ENCODE data around the gene MAP4K3. TPM values are rescaled to one million over a fixed set of nuclear protein-coding genes. Genes with fewer than 3 reads are reported as not detected.

MAP4K3 gene
- total and polyA plus RNA-seq, 2 of the 8 experiments (the other 6 are each of a cell fraction or from before 2014, with no cell fraction given), result 11.4 to 63.0 TPM

GRCh38 chr2:39411181-39411944, 25.7 kb downstream of the MAP4K3 start:
- Histone ChIP-seq H3K4me2 (ENCODE audit: insufficient read depth in 1 of 2, low read depth in 2 of 2, low read length in 2 of 2) (no peak overlapping the region), H3K27me3 (replicated peaks in 1 of 4; ENCODE audit: control insufficient read depth in 3 of 4, extremely low read depth in 1 of 4, insufficient read depth in 3 of 4, low read length in 3 of 4) (no peaks in the 10 kb centered on the region), H4K91ac (replicated peaks; ENCODE audit: insufficient read length, low read length) (no peak overlapping the region), H3K4me1 (replicated peaks in 1 of 4; ENCODE audit: control insufficient read depth in 3 of 4, insufficient read depth in 4 of 4, low read length in 3 of 4) (peaks cover 0 to 18% (median 4%) of the 10 kb centered on the region in 4 experiments; a peak in 5 of 7 replicates), H3K9ac (replicated peaks in 1 of 4; ENCODE audit: extremely low read depth in 1 of 4, low read depth in 3 of 4, low read length in 3 of 4) (no peak overlapping the region), H3K14ac (ENCODE audit: insufficient read length) (no peak overlapping the region), H3K79me2 (ENCODE audit: control insufficient read depth in 1 of 2, insufficient read depth in 2 of 2, low read length in 2 of 2) (peaks cover 3 to 98% of the 10 kb centered on the region in 2 experiments), H3K56ac (replicated peaks; ENCODE audit: insufficient read length, low read depth, low read length) (no peak overlapping the region), H3K23ac (ENCODE audit: insufficient read length) (no peak overlapping the region), H3K27ac (ENCODE audit: low read depth, low read length) (no peak overlapping the region), H3K18ac (ENCODE audit: extremely low read depth, low read length) (no peak overlapping the region), H2BK20ac (ENCODE audit: low read length) (no peak overlapping the region), H3K79me1 (ENCODE audit: low read depth, low read length) (peaks cover 2% of the 10 kb centered on the region; the same call in 1 of the 2 replicates), H2BK12ac (ENCODE audit: low read depth, low read length) (no peak overlapping the region), H3K9me3 (ENCODE audit: insufficient read depth in 2 of 2, low read depth in 1 of 2, low read length in 1 of 2) (no peaks in the 10 kb centered on the region), H2BK5ac (ENCODE audit: low read depth, low read length) (no peak overlapping the region), H3K36me3 (ENCODE audit: control insufficient read depth in 2 of 4, insufficient read depth in 4 of 4, low read length in 3 of 4) (no peaks in the 10 kb centered on the region), H4K20me1 (replicated peaks in 1 of 2; ENCODE audit: control insufficient read depth in 1 of 2, insufficient read depth in 2 of 2, low read length in 2 of 2) (peaks cover 0 to 6% of the 10 kb centered on the region in 2 experiments), H3K23me2 (ENCODE audit: low read depth, low read length) (no peaks in the 10 kb centered on the region), H3K4ac (replicated peaks; ENCODE audit: insufficient read length, low read depth, low read length) (no peak overlapping the region), H2BK120ac (replicated peaks; ENCODE audit: low read depth, low read length) (no peak overlapping the region), H4K8ac (ENCODE audit: extremely low read depth, insufficient read depth, low read length) (no peak overlapping the region), H3K4me3 (ENCODE audit: extremely low read depth in 1 of 4, insufficient read depth in 2 of 4, low read depth in 3 of 4, low read length in 4 of 4) (no peak overlapping the region), H2AFZ (ENCODE audit: low read length) (no peak overlapping the region), H2BK15ac (ENCODE audit: low read length) (no peak overlapping the region), H4K5ac (ENCODE audit: insufficient read length, low read depth, low read length) (no peak overlapping the region), H2AK5ac (ENCODE audit: low read depth, low read length) (no peak overlapping the region)
- no peak for TF ChIP-seq ATF3 (IDR thresholded peaks at IDR 0.05; ENCODE audit: insufficient read depth, low read depth, low read length)
- TF ChIP-seq NANOG (IDR thresholded peaks at IDR 0.05; ENCODE audit: insufficient read depth, low read depth, low read length, poor library complexity, severe bottlenecking), result no peak
- CTCF ChIA-PET (ENCODE audit: partially characterized antibody), result interaction anchor here (1.2 to 1.8 kb wide), 3 partner anchors 21 to 110 kb away, joined by 3 to 5 read pairs (median 3); no protein-coding TSS in a partner anchor
- 87% methylated on average over 10 of the region's 10 CpGs; no CpG with 5 or more reads in 1 of the 2 experiments for WGBS, 2 experiments (ENCODE audit: extremely low coverage in 1 of 2, insufficient coverage in 1 of 2, insufficient read length in 1 of 2, insufficient replicate concordance in 2 of 2, low coverage in 1 of 2, low lambda C conversion rate in 2 of 2, missing lambda C conversion rate in 1 of 2)
- DNase-seq (ENCODE audit: low read depth in 1 of 2, low spot score in 2 of 2) (no peak), FAIRE-seq (no peak)
- POLR2A ChIA-PET (ENCODE audit: partially characterized antibody), result no interaction called here
